Endothelial cell (in vitro differentiated cells): ENCODE data around the gene KCNN3. TPM values are rescaled to one million over a fixed set of nuclear protein-coding genes. Genes with fewer than 3 reads are reported as not detected.

Experiments used
- DNase-seq: peaks from one replicate; pipeline ENCODE4 v3.0.0; 2021; ENCODE audit warnings: low spot score
- H3K27ac Mint-ChIP-seq: one replicate; pipeline ENCODE4 v1.8.0; 2021; ENCODE audit warnings: mixed read lengths, inconsistent platforms; ENCODE audit not compliant: unreplicated experiment
- H3K27me3 Mint-ChIP-seq: one replicate; pipeline ENCODE4 v1.8.0; 2021; ENCODE audit warnings: mild to moderate bottlenecking, moderate library complexity, mixed read lengths, inconsistent platforms; ENCODE audit not compliant: unreplicated experiment
- H3K36me3 Mint-ChIP-seq: one replicate; pipeline ENCODE4 v1.8.0; 2021; ENCODE audit warnings: mild to moderate bottlenecking, low read depth, mixed read lengths, inconsistent platforms; ENCODE audit not compliant: unreplicated experiment
- H3K4me1 Mint-ChIP-seq: one replicate; pipeline ENCODE4 v1.8.0; 2021; ENCODE audit warnings: mild to moderate bottlenecking, mixed read lengths, inconsistent platforms; ENCODE audit not compliant: unreplicated experiment
- H3K4me3 Mint-ChIP-seq: one replicate; pipeline ENCODE4 v1.8.0; 2021; ENCODE audit warnings: mild to moderate bottlenecking, mixed read lengths, inconsistent platforms; ENCODE audit not compliant: unreplicated experiment
- H3K9me3 Mint-ChIP-seq: one replicate; pipeline ENCODE4 v1.8.0; 2021; ENCODE audit warnings: mixed read lengths, inconsistent platforms; ENCODE audit not compliant: unreplicated experiment
- total RNA-seq: library from RNA; stranded (reverse); fragmentation: NEBNext Ultra II Directional; extraction: Animal tissue kit (Norgen Biotek cat#: 25700); gene quantifications from one replicate; pipeline ENCODE4 v1.2.1, GENCODE V29; 2021; ENCODE audit not compliant: unreplicated experiment
- TF ChIP-seq, protein P1 (sequence below): fragments of 200-600 bp; sonication (generic); IDR thresholded peaks from one replicate; pipeline ENCODE4 v1.5.0; 2021; ENCODE audit warnings: antibody characterized with exemption; ENCODE audit not compliant: unreplicated experiment

KCNN3 gene
- total RNA-seq, 1 donor from 2014 or later = 17.3 TPM

DNA sequence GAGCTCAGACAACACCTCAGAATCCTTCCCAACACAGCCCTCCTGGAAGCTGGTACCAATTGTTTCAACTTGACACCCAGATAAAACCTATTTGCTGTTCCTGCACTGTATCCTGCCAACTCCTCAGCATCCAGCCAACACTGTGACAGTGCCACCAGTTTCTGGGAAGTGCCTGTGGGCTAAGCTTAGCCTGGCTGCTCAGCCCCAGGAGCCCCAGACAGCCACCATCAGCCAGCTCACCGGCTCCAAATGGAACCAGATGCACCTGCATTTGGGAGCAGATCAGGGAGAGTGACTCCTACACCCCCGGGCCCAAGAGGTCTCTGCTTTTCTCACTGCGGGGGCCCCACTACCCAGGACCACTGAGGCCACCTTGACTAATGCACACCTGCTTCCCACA lies 24.9 kb downstream of the KCNN3 start:
- peaks cover 13% of the 10 kb centered on the region for H3K27me3 Mint-ChIP-seq
- no peak for DNase-seq
- H3K36me3 Mint-ChIP-seq = no peaks in the 10 kb centered on the region
- H3K4me3 Mint-ChIP-seq = no peak overlapping the region
- TF ChIP-seq, protein P1, sequence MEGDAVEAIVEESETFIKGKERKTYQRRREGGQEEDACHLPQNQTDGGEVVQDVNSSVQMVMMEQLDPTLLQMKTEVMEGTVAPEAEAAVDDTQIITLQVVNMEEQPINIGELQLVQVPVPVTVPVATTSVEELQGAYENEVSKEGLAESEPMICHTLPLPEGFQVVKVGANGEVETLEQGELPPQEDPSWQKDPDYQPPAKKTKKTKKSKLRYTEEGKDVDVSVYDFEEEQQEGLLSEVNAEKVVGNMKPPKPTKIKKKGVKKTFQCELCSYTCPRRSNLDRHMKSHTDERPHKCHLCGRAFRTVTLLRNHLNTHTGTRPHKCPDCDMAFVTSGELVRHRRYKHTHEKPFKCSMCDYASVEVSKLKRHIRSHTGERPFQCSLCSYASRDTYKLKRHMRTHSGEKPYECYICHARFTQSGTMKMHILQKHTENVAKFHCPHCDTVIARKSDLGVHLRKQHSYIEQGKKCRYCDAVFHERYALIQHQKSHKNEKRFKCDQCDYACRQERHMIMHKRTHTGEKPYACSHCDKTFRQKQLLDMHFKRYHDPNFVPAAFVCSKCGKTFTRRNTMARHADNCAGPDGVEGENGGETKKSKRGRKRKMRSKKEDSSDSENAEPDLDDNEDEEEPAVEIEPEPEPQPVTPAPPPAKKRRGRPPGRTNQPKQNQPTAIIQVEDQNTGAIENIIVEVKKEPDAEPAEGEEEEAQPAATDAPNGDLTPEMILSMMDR = no peak
- peak overlapping the region; percentile 32 for H3K27ac Mint-ChIP-seq
- H3K4me1 Mint-ChIP-seq = peaks cover 61% of the 10 kb centered on the region
- no peaks in the 10 kb centered on the region for H3K9me3 Mint-ChIP-seq

DNA sequence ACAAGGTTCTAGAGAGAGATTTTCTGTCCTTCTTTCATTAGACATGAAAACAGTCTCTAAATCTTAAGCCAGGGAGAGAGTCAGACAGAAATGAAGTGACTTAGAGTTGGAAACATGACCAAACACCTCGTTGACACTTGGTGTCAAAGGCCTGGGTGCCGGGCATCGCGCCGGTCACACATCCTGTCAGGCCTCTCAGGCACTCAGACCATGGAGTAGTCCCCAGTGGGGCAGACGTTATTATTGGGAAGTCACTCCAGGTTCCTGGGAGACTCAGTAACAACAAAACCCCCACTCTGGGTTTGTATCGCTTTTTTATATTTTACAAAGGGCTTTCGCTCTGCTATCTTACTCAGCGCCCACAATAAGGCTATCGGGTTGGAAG lies 25.8 kb downstream of the KCNN3 start:
- Mint-ChIP-seq H3K9me3 (no peaks in the 10 kb centered on the region), H3K36me3 (no peaks in the 10 kb centered on the region), H3K4me1 (peaks cover 65% of the 10 kb centered on the region), H3K27me3 (peaks cover 10% of the 10 kb centered on the region), H3K4me3 (no peak overlapping the region), H3K27ac (no peak overlapping the region)
- TF ChIP-seq, protein P1 = no peak
- no peak for DNase-seq

DNA sequence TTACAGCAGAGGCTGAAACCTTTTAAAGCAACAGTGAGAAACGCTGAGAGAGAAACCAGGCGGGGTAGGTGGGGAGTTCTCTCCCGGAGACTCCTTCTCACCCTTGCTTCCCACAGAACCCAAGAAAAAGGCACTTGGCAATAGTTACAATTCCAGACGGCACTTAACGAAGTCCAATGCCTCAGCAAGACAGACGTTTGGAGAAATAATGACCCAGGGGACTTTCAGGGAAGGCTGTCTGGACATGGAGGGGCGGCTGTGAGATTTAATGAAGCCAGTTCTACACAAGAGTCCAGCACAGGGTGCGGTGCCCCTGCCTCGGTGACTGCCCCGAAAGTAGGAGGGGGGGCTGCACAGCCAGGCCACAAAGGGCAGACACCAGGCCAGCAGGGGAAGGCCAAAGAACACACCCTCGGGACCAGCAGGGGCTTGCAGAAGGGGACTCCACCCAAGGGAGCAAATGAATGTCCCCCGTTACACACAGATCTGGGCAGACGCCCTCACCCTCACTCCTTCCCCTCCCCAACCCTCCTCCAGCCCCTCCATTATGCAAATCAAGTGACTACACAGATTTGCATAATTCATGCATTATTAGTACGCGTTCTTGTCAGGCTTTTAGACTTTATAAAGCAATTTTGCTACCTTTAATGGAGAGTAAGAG lies 26.3 kb downstream of the KCNN3 start:
- peaks cover 10% of the 10 kb centered on the region for H3K27me3 Mint-ChIP-seq
- no peak for DNase-seq
- H3K9me3 Mint-ChIP-seq = no peaks in the 10 kb centered on the region
- TF ChIP-seq, protein P1 = no peak
- H3K4me3 Mint-ChIP-seq = no peak overlapping the region
- no peaks in the 10 kb centered on the region for H3K36me3 Mint-ChIP-seq
- peaks cover 66% of the 10 kb centered on the region for H3K4me1 Mint-ChIP-seq
- H3K27ac Mint-ChIP-seq = peak overlapping the region; percentile 24

DNA sequence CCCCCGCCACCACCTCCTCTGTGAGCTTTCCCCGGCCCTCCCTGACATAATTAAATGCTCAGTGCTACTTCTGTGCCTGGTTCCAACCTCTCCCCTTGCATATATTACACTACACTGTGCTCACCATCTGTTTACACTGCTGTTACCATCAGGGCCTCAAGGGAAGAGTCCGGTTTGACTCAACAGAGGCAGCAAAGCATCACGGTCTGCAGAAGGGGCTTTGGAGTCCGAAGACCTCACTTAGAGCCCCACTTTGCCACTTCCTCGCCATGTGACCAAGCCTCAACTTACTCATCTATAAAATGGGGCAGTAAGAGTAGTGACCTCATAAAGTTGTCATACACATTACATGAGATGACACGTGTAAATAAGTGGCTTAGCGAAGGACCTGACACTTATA lies 27.4 kb downstream of the KCNN3 start:
- no peak for DNase-seq
- H3K27ac Mint-ChIP-seq = no peak overlapping the region
- TF ChIP-seq, protein P1 = no peak
- no peaks in the 10 kb centered on the region for H3K9me3 Mint-ChIP-seq
- no peaks in the 10 kb centered on the region for H3K36me3 Mint-ChIP-seq
- H3K4me1 Mint-ChIP-seq = peaks cover 72% of the 10 kb centered on the region
- no peak overlapping the region for H3K4me3 Mint-ChIP-seq
- H3K27me3 Mint-ChIP-seq = peaks cover 12% of the 10 kb centered on the region

DNA sequence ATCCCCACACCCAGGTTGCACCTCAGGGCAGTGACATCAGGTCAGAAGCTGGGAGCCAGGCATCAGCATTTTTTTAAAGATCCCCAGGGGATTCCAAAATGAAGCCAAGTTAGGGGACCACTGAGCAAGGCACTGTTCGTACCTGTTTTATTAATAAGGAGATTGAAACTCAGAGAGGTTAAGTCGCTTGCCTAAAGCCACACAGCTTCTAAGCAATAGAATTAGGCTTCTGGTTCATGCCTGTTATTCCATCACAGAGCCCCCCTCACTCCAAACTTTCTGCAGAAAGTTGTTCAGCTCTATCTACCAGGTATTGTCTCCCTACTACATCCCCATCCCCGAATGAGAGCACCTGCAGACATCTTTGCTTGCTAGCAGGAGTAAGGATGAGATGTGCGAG lies 28.7 kb downstream of the KCNN3 start:
- Mint-ChIP-seq H3K27ac (peak overlapping the region; percentile 99), H3K4me3 (no peak overlapping the region), H3K36me3 (no peaks in the 10 kb centered on the region), H3K4me1 (peaks cover 79% of the 10 kb centered on the region), H3K9me3 (no peaks in the 10 kb centered on the region), H3K27me3 (peaks cover 12% of the 10 kb centered on the region)
- TF ChIP-seq, protein P1 = no peak
- no peak for DNase-seq
